ENCODE data around the gene LYPD6. TPM values are rescaled to one million over a fixed set of nuclear protein-coding genes. Genes with fewer than 3 reads are reported as not detected.

LYPD6 gene
- total RNA-seq, 1 donor, result 4.3 TPM

GRCh38 chr2:149389506-149390167 is 59.2 kb downstream of the LYPD6 start:
- no peak overlapping the region for H3K4me3 ChIP-seq (ENCODE audit: low read depth, low read length)
- no peak for DNase-seq (ENCODE audit: low read depth)
- TF ChIP-seq, protein P1, sequence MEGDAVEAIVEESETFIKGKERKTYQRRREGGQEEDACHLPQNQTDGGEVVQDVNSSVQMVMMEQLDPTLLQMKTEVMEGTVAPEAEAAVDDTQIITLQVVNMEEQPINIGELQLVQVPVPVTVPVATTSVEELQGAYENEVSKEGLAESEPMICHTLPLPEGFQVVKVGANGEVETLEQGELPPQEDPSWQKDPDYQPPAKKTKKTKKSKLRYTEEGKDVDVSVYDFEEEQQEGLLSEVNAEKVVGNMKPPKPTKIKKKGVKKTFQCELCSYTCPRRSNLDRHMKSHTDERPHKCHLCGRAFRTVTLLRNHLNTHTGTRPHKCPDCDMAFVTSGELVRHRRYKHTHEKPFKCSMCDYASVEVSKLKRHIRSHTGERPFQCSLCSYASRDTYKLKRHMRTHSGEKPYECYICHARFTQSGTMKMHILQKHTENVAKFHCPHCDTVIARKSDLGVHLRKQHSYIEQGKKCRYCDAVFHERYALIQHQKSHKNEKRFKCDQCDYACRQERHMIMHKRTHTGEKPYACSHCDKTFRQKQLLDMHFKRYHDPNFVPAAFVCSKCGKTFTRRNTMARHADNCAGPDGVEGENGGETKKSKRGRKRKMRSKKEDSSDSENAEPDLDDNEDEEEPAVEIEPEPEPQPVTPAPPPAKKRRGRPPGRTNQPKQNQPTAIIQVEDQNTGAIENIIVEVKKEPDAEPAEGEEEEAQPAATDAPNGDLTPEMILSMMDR (IDR thresholded peaks at IDR 0.05; ENCODE audit: insufficient read depth, low read depth, low read length), result no peak

- DNase-seq (ENCODE audit: low read depth), result no peak
- no peak overlapping the region for H3K4me3 ChIP-seq (ENCODE audit: low read depth, low read length)
- TF ChIP-seq, protein P1 (IDR thresholded peaks at IDR 0.05; ENCODE audit: insufficient read depth, low read depth, low read length), result no peak
Observed at GRCh38 chr2:149393614-149394013, 63.2 kb downstream of the LYPD6 start.

DNA sequence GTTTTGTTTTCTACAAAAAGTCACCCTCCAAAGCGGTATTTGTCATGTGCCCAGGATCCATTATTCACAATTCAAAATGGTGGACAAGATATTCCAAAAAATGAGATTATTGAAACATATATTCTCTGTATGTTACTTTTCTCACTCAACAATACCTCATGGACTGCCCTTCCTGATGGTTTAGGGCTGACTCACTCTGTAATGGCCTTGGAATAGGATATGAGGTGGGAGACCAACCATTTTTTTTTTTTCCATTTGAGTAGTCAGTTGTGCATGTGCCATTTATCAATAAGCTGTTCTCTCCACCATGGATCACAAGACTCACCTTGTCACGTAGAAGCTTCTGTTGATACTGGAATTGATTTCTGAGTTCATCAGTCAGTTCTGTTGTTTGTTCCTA is 64.5 kb downstream of the LYPD6 start:
- TF ChIP-seq, protein P1 (IDR thresholded peaks at IDR 0.05; ENCODE audit: insufficient read depth, low read depth, low read length), result no peak
- no peak overlapping the region for H3K4me3 ChIP-seq (ENCODE audit: low read depth, low read length)
- no peak for DNase-seq (ENCODE audit: low read depth)

DNA sequence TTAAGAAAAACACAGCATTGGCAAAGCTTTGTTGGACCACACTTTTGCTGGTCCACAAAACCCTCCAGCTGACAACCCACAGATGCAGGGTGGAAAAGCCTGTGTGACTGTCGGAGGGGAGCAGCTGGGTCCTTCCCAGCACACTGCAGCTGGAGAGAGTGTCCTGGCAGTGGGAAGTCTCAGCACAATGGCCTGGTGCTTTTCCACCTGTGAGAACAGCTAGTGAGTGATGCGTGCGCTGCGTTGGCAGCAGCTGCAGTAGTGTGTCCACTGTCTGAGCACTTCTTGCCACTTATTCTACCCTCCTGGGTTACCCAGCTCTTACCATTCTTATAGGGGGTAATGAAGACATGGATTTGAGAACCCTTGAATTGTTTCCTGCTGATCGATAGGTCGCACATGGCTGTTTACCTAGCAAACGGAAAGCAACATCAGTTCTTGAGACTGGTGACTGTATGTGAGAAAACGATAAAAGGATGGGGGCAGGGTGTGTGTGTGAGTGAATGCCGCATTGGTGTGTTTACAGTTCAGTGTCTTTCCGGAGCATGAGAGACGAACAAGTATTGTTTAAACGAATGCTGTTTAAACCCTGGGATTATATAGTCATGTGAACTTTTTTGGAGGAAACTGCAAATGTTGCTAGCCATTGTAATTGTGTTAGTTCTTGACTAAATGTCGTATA is 69.7 kb downstream of the LYPD6 start:
- no peak overlapping the region for H3K4me3 ChIP-seq (ENCODE audit: low read depth, low read length)
- TF ChIP-seq, protein P1 (IDR thresholded peaks at IDR 0.05; ENCODE audit: insufficient read depth, low read depth, low read length), result no peak
- peak; percentile 43 for DNase-seq (ENCODE audit: low read depth)

GRCh38 chr2:149400997-149401396 is 70.6 kb downstream of the LYPD6 start:
- no peak overlapping the region for H3K4me3 ChIP-seq (ENCODE audit: low read depth, low read length)
- DNase-seq (ENCODE audit: low read depth), result no peak
- TF ChIP-seq, protein P1 (IDR thresholded peaks at IDR 0.05; ENCODE audit: insufficient read depth, low read depth, low read length), result no peak

DNA sequence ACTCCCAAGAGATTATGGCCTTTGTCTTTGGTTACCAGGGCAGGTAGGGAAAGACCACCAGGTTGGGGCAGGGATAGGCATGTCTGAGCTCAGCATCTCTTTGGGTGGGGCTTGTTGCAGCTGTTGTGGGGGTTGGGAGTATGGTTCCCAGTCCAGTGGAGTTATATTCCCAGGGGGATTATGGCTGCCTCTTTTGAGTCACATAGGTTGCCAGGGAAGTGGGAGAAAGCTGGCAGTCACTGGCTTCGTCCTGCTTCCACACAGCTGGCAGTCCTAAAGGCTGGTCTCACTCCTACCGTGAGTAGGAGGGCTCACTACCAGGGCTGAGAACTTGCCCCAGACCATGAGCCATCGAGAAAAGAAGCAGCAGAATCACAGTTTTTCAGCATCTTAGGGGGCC is 79.1 kb downstream of the LYPD6 start:
- TF ChIP-seq, protein P1 (IDR thresholded peaks at IDR 0.05; ENCODE audit: insufficient read depth, low read depth, low read length), result no peak
- no peak overlapping the region for H3K4me3 ChIP-seq (ENCODE audit: low read depth, low read length)
- no peak for DNase-seq (ENCODE audit: low read depth)

Data from fibroblast of villous mesenchyme (primary cell).